SU-DHL-6 (cell line): ENCODE measurements around the gene LRP1.

Experiments used
- H2AFZ ChIP-seq: fragments of 200-600 bp; sonication (generic); 2 replicates; pipeline ENCODE4 v1.6.1; 2014; ENCODE audit warnings: low read depth, mild to moderate bottlenecking, moderate library complexity, mixed read lengths, antibody characterized with exemption, low read length; ENCODE audit not compliant: severe bottlenecking
- H3F3A ChIP-seq: fragments of 200-600 bp; shearing (Covaris generic); 2 replicates; pipeline ENCODE4 v1.6.0; 2016; ENCODE audit warnings: antibody characterized with exemption, mild to moderate bottlenecking; ENCODE audit not compliant: insufficient read depth
- H3K27ac ChIP-seq: fragments of 200-600 bp; sonication (generic); 2 replicates; pipeline ENCODE4 v1.5.1; 2016; ENCODE audit warnings: low read depth, mild to moderate bottlenecking, low read length, moderate library complexity, mixed read lengths
- H3K27me3 ChIP-seq: fragments of 200-600 bp; sonication (generic), shearing (Covaris generic); 2 replicates; pipeline ENCODE4 v1.6.0; 2014; ENCODE audit warnings: mild to moderate bottlenecking, low read length
- H3K36me3 ChIP-seq: fragments of 200-600 bp; sonication (generic); 2 replicates; pipeline ENCODE4 v1.6.1; 2014; ENCODE audit warnings: mild to moderate bottlenecking, low read length, mixed read lengths
- H3K4me2 ChIP-seq: fragments of 300-600, 200-600 bp; shearing (Covaris generic), sonication (generic); 2 replicates; pipeline ENCODE4 v1.6.0; 2014; ENCODE audit warnings: low read length, low read depth, mild to moderate bottlenecking; ENCODE audit not compliant: poor library complexity, severe bottlenecking
- H3K4me3 ChIP-seq: fragments of 200-600 bp; sonication (generic); 2 replicates; pipeline ENCODE4 v1.5.1; 2014; ENCODE audit warnings: antibody characterized with exemption, low read length, mild to moderate bottlenecking, mixed read lengths; ENCODE audit not compliant: insufficient read depth, poor library complexity, severe bottlenecking
- H3K79me2 ChIP-seq: fragments of 200-600 bp; sonication (generic); 2 replicates; pipeline ENCODE4 v1.6.1; 2014; ENCODE audit warnings: mild to moderate bottlenecking, low read length, moderate library complexity; ENCODE audit not compliant: insufficient read depth
- H3K9ac ChIP-seq: fragments of 200-600 bp; sonication (generic); 2 replicates; pipeline ENCODE4 v1.7.0; 2014; ENCODE audit warnings: mild to moderate bottlenecking, low read length
- H3K9me2 ChIP-seq: fragments of 200-600 bp; sonication (generic); replicated peaks from 2 replicates; pipeline ENCODE4 v1.6.1; 2014; ENCODE audit warnings: low read length; ENCODE audit not compliant: insufficient read depth
- H3K9me3 ChIP-seq: fragments of 200-600 bp; sonication (generic); 2 replicates; pipeline ENCODE4 v1.6.1; 2014; ENCODE audit warnings: low read length, mixed read lengths; ENCODE audit not compliant: insufficient read depth
- H4K20me1 ChIP-seq: fragments of 200-600 bp; sonication (generic); 2 replicates; pipeline ENCODE4 v1.6.1; 2014; ENCODE audit warnings: low read depth, mild to moderate bottlenecking, antibody characterized with exemption, low read length, moderate library complexity, mixed read lengths
- EZH2phosphoT487 ChIP-seq: fragments of 200-600 bp; sonication (generic), shearing (Covaris generic); conservative IDR thresholded peaks from 2 replicates; pipeline ENCODE4 v1.6.1; 2018; ENCODE audit warnings: mild to moderate bottlenecking, antibody characterized with exemption, low read length, moderate library complexity, mixed read lengths
- TF ChIP-seq, protein P1 (sequence below): fragments of 200-600 bp; sonication (generic); IDR thresholded peaks from one replicate; pipeline ENCODE4 v1.5.1; 2017; ENCODE audit warnings: antibody characterized with exemption, mild to moderate bottlenecking, low read length, moderate library complexity; ENCODE audit not compliant: insufficient read depth, poor library complexity, severe bottlenecking

The LRP1 gene

GRCh38 chr12:57176139-57176477 is 47.8 kb downstream of the LRP1 start:
- H3K9me3 ChIP-seq = no peaks in the 10 kb centered on the region
- H4K20me1 ChIP-seq = no peaks in the 10 kb centered on the region
- H3K79me2 ChIP-seq = no peaks in the 10 kb centered on the region
- H3K27ac ChIP-seq = no peak overlapping the region
- no peaks in the 10 kb centered on the region for H3K27me3 ChIP-seq
- TF ChIP-seq, protein P1, sequence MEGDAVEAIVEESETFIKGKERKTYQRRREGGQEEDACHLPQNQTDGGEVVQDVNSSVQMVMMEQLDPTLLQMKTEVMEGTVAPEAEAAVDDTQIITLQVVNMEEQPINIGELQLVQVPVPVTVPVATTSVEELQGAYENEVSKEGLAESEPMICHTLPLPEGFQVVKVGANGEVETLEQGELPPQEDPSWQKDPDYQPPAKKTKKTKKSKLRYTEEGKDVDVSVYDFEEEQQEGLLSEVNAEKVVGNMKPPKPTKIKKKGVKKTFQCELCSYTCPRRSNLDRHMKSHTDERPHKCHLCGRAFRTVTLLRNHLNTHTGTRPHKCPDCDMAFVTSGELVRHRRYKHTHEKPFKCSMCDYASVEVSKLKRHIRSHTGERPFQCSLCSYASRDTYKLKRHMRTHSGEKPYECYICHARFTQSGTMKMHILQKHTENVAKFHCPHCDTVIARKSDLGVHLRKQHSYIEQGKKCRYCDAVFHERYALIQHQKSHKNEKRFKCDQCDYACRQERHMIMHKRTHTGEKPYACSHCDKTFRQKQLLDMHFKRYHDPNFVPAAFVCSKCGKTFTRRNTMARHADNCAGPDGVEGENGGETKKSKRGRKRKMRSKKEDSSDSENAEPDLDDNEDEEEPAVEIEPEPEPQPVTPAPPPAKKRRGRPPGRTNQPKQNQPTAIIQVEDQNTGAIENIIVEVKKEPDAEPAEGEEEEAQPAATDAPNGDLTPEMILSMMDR = no peak
- TF ChIP-seq EZH2phosphoT487 = no peak
- H3F3A ChIP-seq = no peaks in the 10 kb centered on the region
- no peaks in the 10 kb centered on the region for H3K9me2 ChIP-seq
- H2AFZ ChIP-seq = no peak overlapping the region
- H3K4me2 ChIP-seq = no peak overlapping the region
- no peak overlapping the region for H3K9ac ChIP-seq
- H3K4me3 ChIP-seq = no peak overlapping the region
- H3K36me3 ChIP-seq = no peaks in the 10 kb centered on the region

GRCh38 chr12:57176846-57177245 is 48.6 kb downstream of the LRP1 start:
- no peak for TF ChIP-seq EZH2phosphoT487
- TF ChIP-seq, protein P1 = no peak
- Histone ChIP-seq H3F3A (no peaks in the 10 kb centered on the region), H3K4me2 (no peak overlapping the region), H4K20me1 (no peaks in the 10 kb centered on the region), H3K9me3 (no peaks in the 10 kb centered on the region), H3K79me2 (no peaks in the 10 kb centered on the region), H3K4me3 (no peak overlapping the region), H3K9me2 (no peaks in the 10 kb centered on the region), H3K27me3 (no peaks in the 10 kb centered on the region), H2AFZ (no peak overlapping the region), H3K27ac (no peak overlapping the region), H3K9ac (no peak overlapping the region), H3K36me3 (no peaks in the 10 kb centered on the region)

- Histone ChIP-seq H3K36me3 (no peaks in the 10 kb centered on the region), H3K4me3 (no peak overlapping the region), H3K9me3 (no peaks in the 10 kb centered on the region), H3K9ac (no peak overlapping the region), H3K27ac (no peak overlapping the region), H2AFZ (no peak overlapping the region), H3K79me2 (no peaks in the 10 kb centered on the region), H3K9me2 (no peaks in the 10 kb centered on the region), H3K4me2 (no peak overlapping the region), H3K27me3 (no peaks in the 10 kb centered on the region), H4K20me1 (no peaks in the 10 kb centered on the region), H3F3A (no peaks in the 10 kb centered on the region)
- TF ChIP-seq EZH2phosphoT487 = no peak
- TF ChIP-seq, protein P1 = no peak
Measured at GRCh38 chr12:57177354-57177753, 49.1 kb downstream of the LRP1 start.

- H4K20me1 ChIP-seq = no peaks in the 10 kb centered on the region
- H3K9ac ChIP-seq = no peak overlapping the region
- H2AFZ ChIP-seq = no peak overlapping the region
- no peaks in the 10 kb centered on the region for H3K27me3 ChIP-seq
- H3K9me2 ChIP-seq = no peaks in the 10 kb centered on the region
- H3K79me2 ChIP-seq = no peaks in the 10 kb centered on the region
- no peaks in the 10 kb centered on the region for H3K9me3 ChIP-seq
- no peak overlapping the region for H3K27ac ChIP-seq
- no peak overlapping the region for H3K4me2 ChIP-seq
- no peaks in the 10 kb centered on the region for H3K36me3 ChIP-seq
- TF ChIP-seq EZH2phosphoT487 = no peak
- TF ChIP-seq, protein P1 = no peak
- H3F3A ChIP-seq = no peaks in the 10 kb centered on the region
- H3K4me3 ChIP-seq = no peak overlapping the region
Measured at GRCh38 chr12:57178213-57178612, 49.9 kb downstream of the LRP1 start.
